GM19193 (cell line): ENCODE measurements around the gene TBL2.

Experiments
- POLR2A ChIP-seq: IDR thresholded peaks from 4 replicates; pipeline ENCODE4 v1.6.1; 2011; ENCODE audit not compliant: insufficient read depth, insufficient read length; ENCODE audit errors: extremely low read depth

TBL2 gene

GRCh38 chr7:73578342-73579128 lies at the start of gene TBL2:
TBL2 (minus strand) TSS chr7:73578579; CDS start chr7:73578549, 30 bp downstream.
- peak; percentile 98 for TF ChIP-seq POLR2A

GRCh38 chr7:73626814-73627213 lies 48.4 kb upstream of the TBL2 start:
- TF ChIP-seq POLR2A, result no peak

- TF ChIP-seq POLR2A, result no peak
These were observed 46.9 kb upstream of the TBL2 start for GRCh38 chr7:73625276-73625675.

GRCh38 chr7:73624669-73625001 lies 46.3 kb upstream of the TBL2 start:
- no peak for TF ChIP-seq POLR2A

GRCh38 chr7:73623798-73624668 lies 45.7 kb upstream of the TBL2 start, which contains the start of gene MLXIPL:
MLXIPL (minus strand) TSS chr7:73624522; CDS start chr7:73624492, 30 bp downstream.
- TF ChIP-seq POLR2A, result no peak

GRCh38 chr7:73622909-73623797 lies 44.8 kb upstream of the TBL2 start:
- TF ChIP-seq POLR2A, result no peak

- no peak for TF ChIP-seq POLR2A
These were observed 44.1 kb upstream of the TBL2 start for GRCh38 chr7:73622527-73622908.

GRCh38 chr7:73621168-73622063 lies 43.0 kb upstream of the TBL2 start:
- no peak for TF ChIP-seq POLR2A

- no peak for TF ChIP-seq POLR2A
These were observed 40.2 kb upstream of the TBL2 start for GRCh38 chr7:73618538-73618937.

- TF ChIP-seq POLR2A, result no peak
These were observed 37.5 kb upstream of the TBL2 start for GRCh38 chr7:73615886-73616285.

GRCh38 chr7:73613954-73614735 lies 35.8 kb upstream of the TBL2 start:
- no peak for TF ChIP-seq POLR2A

- no peak for TF ChIP-seq POLR2A
These were observed 34.4 kb upstream of the TBL2 start for GRCh38 chr7:73612598-73613269.
